Activated T-cell treated with anti-CD3 and anti-CD28 coated beads, Interleukin-2, amount 50 U/mL, for 24 hours (primary cell): ENCODE data around the gene CRYZ.

Experiments
- DNase-seq: peaks from one replicate; pipeline ENCODE4 v3.0.0-alpha.2; 2020
- H3K27ac Mint-ChIP-seq: 2 replicates; pipeline ENCODE4 v1.8.0; 2020; ENCODE audit warnings: mild to moderate bottlenecking, mixed read lengths
- H3K27me3 Mint-ChIP-seq: 2 replicates; pipeline ENCODE4 v1.8.0; 2020; ENCODE audit warnings: mixed read lengths
- H3K36me3 Mint-ChIP-seq: 2 replicates; pipeline ENCODE4 v1.8.0; 2020; ENCODE audit warnings: low read depth, mixed read lengths
- H3K4me1 Mint-ChIP-seq: 2 replicates; pipeline ENCODE4 v1.8.0; 2020; ENCODE audit warnings: low read depth, mixed read lengths
- H3K4me3 Mint-ChIP-seq: 2 replicates; pipeline ENCODE4 v1.8.0; 2020; ENCODE audit warnings: mild to moderate bottlenecking, moderate library complexity, mixed read lengths
- H3K9me3 Mint-ChIP-seq: 2 replicates; pipeline ENCODE4 v1.8.0; 2020; ENCODE audit warnings: mixed read lengths

The CRYZ gene

DNA sequence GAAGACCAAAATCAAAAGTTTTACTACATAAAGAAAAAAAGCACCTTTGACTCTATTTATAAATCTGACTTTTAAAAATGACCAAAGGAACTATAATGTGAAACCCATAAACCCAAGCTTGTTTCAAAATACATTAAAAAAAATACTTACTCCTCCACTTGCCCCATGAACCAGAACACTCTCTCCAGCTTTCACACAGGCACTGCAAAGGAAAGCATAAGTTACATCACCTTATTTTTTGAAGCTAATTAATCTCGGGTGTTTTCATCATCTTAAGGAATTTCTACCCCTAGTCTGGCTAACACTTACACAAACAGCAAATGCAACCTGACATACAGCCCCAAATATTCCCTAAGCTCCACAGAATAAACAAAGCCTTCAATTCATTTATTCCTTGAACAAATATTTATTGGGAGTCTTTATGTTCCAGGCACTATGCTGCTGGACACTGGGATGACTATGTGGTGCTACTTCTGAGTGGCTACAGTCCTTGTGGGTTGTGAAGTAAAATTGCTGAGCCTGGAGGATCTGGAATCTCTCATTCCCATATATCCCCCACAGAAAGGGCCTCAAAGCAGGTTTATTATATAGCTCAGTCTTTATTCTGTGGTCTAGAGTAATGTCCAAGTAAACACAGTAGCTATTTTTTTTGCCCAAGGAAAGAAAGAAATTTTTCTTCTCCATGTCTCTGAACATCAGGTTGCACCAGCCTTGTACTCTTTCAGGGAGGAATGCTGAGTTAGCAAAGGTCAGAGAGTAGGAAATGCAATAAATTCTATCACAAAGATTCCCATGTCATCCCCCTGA lies 18.2 kb downstream of the CRYZ start:
- DNase-seq, result no peak
- Mint-ChIP-seq H3K36me3 (peaks cover 42% of the 10 kb centered on the region), H3K27me3 (no peaks in the 10 kb centered on the region), H3K27ac (no peak overlapping the region), H3K4me3 (no peak overlapping the region), H3K9me3 (no peaks in the 10 kb centered on the region), H3K4me1 (no peaks in the 10 kb centered on the region)

DNA sequence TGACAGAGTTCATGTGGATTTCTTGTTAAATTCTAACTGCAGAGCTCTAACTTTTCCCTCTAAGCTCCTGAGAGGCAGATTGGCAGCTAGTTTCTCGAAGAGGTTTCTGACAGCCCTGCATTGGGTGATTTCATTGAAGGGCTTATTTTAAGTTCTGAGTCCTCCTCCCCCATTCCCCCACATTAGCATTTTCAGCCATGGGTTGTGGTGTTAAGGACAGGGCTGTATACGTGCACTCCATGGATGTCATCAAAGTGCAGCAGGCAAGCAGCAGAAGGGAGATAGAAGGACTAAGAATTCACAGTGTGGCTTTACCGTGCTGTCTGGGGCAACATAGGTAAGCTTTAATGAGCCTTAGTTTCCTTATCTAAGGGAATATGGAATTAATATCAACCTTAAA lies 19.0 kb downstream of the CRYZ start:
- no peaks in the 10 kb centered on the region for H3K9me3 Mint-ChIP-seq
- no peak overlapping the region for H3K27ac Mint-ChIP-seq
- no peaks in the 10 kb centered on the region for H3K27me3 Mint-ChIP-seq
- no peaks in the 10 kb centered on the region for H3K4me1 Mint-ChIP-seq
- DNase-seq, result no peak
- H3K4me3 Mint-ChIP-seq, result no peak overlapping the region
- peaks cover 49% of the 10 kb centered on the region for H3K36me3 Mint-ChIP-seq

- H3K27ac Mint-ChIP-seq, result no peak overlapping the region
- no peak overlapping the region for H3K4me3 Mint-ChIP-seq
- DNase-seq, result no peak
- H3K27me3 Mint-ChIP-seq, result no peaks in the 10 kb centered on the region
- H3K4me1 Mint-ChIP-seq, result no peaks in the 10 kb centered on the region
- H3K36me3 Mint-ChIP-seq, result peaks cover 56% of the 10 kb centered on the region
- no peaks in the 10 kb centered on the region for H3K9me3 Mint-ChIP-seq
These were observed 20.0 kb downstream of the CRYZ start for GRCh38 chr1:74712881-74713280.

GRCh38 chr1:74703386-74704182 lies 29.3 kb downstream of the CRYZ start:
- H3K9me3 Mint-ChIP-seq, result no peaks in the 10 kb centered on the region
- no peak for DNase-seq
- H3K36me3 Mint-ChIP-seq, result peaks cover 59% of the 10 kb centered on the region
- no peak overlapping the region for H3K27ac Mint-ChIP-seq
- no peaks in the 10 kb centered on the region for H3K27me3 Mint-ChIP-seq
- no peaks in the 10 kb centered on the region for H3K4me1 Mint-ChIP-seq
- no peak overlapping the region for H3K4me3 Mint-ChIP-seq

GRCh38 chr1:74699331-74699730 lies 33.5 kb downstream of the CRYZ start:
- DNase-seq, result no peak
- Mint-ChIP-seq H3K4me3 (no peak overlapping the region), H3K36me3 (peaks cover 26% of the 10 kb centered on the region), H3K27ac (no peak overlapping the region), H3K4me1 (no peaks in the 10 kb centered on the region), H3K9me3 (no peaks in the 10 kb centered on the region), H3K27me3 (no peaks in the 10 kb centered on the region)

- no peak overlapping the region for H3K27ac Mint-ChIP-seq
- H3K36me3 Mint-ChIP-seq, result peaks cover 11% of the 10 kb centered on the region
- no peaks in the 10 kb centered on the region for H3K27me3 Mint-ChIP-seq
- no peaks in the 10 kb centered on the region for H3K9me3 Mint-ChIP-seq
- no peak overlapping the region for H3K4me3 Mint-ChIP-seq
- no peak for DNase-seq
- no peaks in the 10 kb centered on the region for H3K4me1 Mint-ChIP-seq
These were observed 35.0 kb downstream of the CRYZ start for GRCh38 chr1:74697832-74698231.

DNA sequence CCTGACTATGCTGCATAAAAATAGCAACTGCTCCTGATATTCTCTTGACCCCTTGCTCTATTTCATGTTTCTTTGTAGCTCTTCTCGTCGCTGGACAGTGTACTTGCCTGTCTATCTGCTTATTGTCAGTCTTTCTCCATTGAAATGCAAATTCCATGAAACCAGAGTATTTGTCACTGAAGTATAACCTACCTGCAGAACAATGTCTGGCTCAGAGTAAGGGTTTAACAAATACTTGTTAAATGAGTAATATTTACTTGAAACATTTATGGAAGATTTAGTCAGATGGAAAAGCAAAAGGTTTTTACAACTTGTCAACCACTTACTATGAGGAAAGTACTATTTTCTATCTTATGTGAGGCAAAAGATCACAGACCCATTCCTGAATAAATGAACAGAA lies 39.4 kb downstream of the CRYZ start:
- Mint-ChIP-seq H3K36me3 (no peaks in the 10 kb centered on the region), H3K27ac (no peak overlapping the region), H3K4me1 (peaks cover 1% of the 10 kb centered on the region), H3K27me3 (no peaks in the 10 kb centered on the region), H3K9me3 (no peaks in the 10 kb centered on the region), H3K4me3 (no peak overlapping the region)
- no peak for DNase-seq

DNA sequence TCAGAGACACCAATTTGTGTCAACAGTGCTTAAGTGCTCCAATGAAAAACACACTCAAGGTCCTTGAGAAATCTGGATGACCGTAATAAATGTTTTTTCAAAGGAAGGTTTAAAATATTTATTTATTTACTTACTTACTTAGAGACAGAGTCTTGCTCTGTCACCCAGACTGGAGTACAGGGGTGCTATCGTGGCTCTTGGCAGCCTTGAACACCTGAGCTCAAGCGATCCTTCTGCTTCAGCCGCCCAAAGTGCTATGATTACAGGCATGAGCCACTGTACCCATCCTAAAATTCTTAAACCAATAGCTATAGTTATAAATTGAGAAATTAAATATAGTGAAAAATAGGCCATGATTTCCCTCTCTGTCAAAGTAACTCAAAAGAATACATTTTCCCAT lies 41.9 kb downstream of the CRYZ start:
- no peaks in the 10 kb centered on the region for H3K27me3 Mint-ChIP-seq
- peaks cover 1% of the 10 kb centered on the region for H3K4me1 Mint-ChIP-seq
- no peaks in the 10 kb centered on the region for H3K9me3 Mint-ChIP-seq
- no peak for DNase-seq
- H3K36me3 Mint-ChIP-seq, result no peaks in the 10 kb centered on the region
- H3K4me3 Mint-ChIP-seq, result no peak overlapping the region
- no peak overlapping the region for H3K27ac Mint-ChIP-seq

DNA sequence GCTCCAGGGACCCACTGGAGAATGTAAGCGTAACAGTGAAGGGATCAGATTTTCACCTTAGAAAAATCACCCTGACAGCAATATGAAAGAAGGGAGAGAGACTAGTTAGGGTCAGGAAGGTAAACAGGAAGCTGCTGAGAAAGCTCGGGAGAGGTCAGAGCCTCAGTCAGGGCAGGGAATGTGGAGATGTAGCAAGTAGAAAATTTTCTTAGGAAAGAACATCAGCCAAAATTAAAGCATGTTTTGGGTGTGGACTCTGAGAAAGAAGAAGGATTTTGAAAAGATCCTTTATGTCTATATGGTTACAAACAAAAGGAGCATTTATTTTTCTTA lies 42.5 kb downstream of the CRYZ start:
- no peak overlapping the region for H3K4me3 Mint-ChIP-seq
- H3K36me3 Mint-ChIP-seq, result no peaks in the 10 kb centered on the region
- no peaks in the 10 kb centered on the region for H3K27me3 Mint-ChIP-seq
- H3K27ac Mint-ChIP-seq, result no peak overlapping the region
- no peaks in the 10 kb centered on the region for H3K9me3 Mint-ChIP-seq
- no peak for DNase-seq
- peaks cover 1% of the 10 kb centered on the region for H3K4me1 Mint-ChIP-seq

GRCh38 chr1:74689621-74690363 lies 43.1 kb downstream of the CRYZ start:
- Mint-ChIP-seq H3K9me3 (no peaks in the 10 kb centered on the region), H3K27me3 (no peaks in the 10 kb centered on the region), H3K4me3 (no peak overlapping the region), H3K36me3 (no peaks in the 10 kb centered on the region), H3K27ac (no peak overlapping the region), H3K4me1 (peaks cover 1% of the 10 kb centered on the region)
- DNase-seq, result no peak

GRCh38 chr1:74686928-74687327 lies 45.9 kb downstream of the CRYZ start:
- H3K36me3 Mint-ChIP-seq, result no peaks in the 10 kb centered on the region
- H3K4me1 Mint-ChIP-seq, result peaks cover 1% of the 10 kb centered on the region
- H3K27ac Mint-ChIP-seq, result no peak overlapping the region
- H3K9me3 Mint-ChIP-seq, result no peaks in the 10 kb centered on the region
- peaks cover 2% of the 10 kb centered on the region for H3K27me3 Mint-ChIP-seq
- H3K4me3 Mint-ChIP-seq, result no peak overlapping the region
- DNase-seq, result no peak

- peaks cover 4% of the 10 kb centered on the region for H3K4me1 Mint-ChIP-seq
- H3K36me3 Mint-ChIP-seq, result no peaks in the 10 kb centered on the region
- no peaks in the 10 kb centered on the region for H3K9me3 Mint-ChIP-seq
- no peak overlapping the region for H3K27ac Mint-ChIP-seq
- H3K4me3 Mint-ChIP-seq, result no peak overlapping the region
- no peak for DNase-seq
- H3K27me3 Mint-ChIP-seq, result peaks cover 7% of the 10 kb centered on the region
These were observed 48.5 kb downstream of the CRYZ start for GRCh38 chr1:74684301-74684700.

- Mint-ChIP-seq H3K4me3 (no peak overlapping the region), H3K36me3 (no peaks in the 10 kb centered on the region), H3K27me3 (peaks cover 11% of the 10 kb centered on the region), H3K27ac (no peak overlapping the region), H3K4me1 (peaks cover 4% of the 10 kb centered on the region), H3K9me3 (no peaks in the 10 kb centered on the region)
- DNase-seq, result no peak
These were observed 49.2 kb downstream of the CRYZ start for GRCh38 chr1:74683656-74684055.

DNA sequence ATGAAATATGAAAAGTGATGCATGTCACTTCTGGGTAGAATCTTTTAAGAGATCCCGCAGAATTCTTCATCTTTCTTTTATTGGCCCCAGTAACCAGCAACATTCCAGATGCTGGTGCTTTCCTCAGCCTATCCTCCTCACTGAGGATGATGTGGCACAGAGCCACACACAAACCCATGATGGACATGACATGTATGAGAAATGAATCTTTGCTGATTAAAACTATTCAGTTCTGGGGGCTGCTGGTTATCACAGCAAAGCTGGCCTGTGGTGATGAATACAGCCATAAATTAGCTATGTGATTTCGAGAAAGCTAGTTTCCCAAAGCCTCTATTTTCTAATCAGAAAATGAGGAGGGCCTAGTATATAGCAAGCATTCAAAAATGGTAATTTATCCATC lies 51.0 kb downstream of the CRYZ start:
- no peak for DNase-seq
- no peaks in the 10 kb centered on the region for H3K36me3 Mint-ChIP-seq
- H3K9me3 Mint-ChIP-seq, result no peaks in the 10 kb centered on the region
- no peak overlapping the region for H3K4me3 Mint-ChIP-seq
- H3K4me1 Mint-ChIP-seq, result peaks cover 4% of the 10 kb centered on the region
- no peak overlapping the region for H3K27ac Mint-ChIP-seq
- peaks cover 15% of the 10 kb centered on the region for H3K27me3 Mint-ChIP-seq

DNA sequence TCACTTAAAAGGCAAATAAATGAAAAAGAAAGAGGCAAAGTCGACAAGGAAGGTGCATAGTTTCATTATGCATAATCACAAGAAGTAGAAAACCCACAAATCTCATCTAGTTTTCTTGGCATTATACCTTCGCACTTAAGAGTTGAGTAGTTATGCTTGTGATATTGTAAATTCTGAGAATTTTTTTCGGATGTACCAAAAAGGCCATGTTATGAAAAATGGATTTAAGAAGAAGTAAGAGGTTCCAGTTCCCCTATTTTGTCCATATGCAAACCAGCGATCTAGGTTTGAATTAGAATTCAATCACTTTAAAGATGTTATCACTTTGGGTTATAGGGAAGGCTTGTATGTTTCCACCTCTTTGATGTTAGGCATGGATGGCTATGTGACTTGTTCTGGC lies 51.4 kb downstream of the CRYZ start:
- H3K36me3 Mint-ChIP-seq, result no peaks in the 10 kb centered on the region
- H3K4me1 Mint-ChIP-seq, result peaks cover 4% of the 10 kb centered on the region

More for the DNA sequence above, 51.4 kb downstream of the CRYZ start:
- no peak for DNase-seq
- H3K4me3 Mint-ChIP-seq, result no peak overlapping the region
- no peaks in the 10 kb centered on the region for H3K9me3 Mint-ChIP-seq
- no peak overlapping the region for H3K27ac Mint-ChIP-seq
- peaks cover 15% of the 10 kb centered on the region for H3K27me3 Mint-ChIP-seq
